HepG2 (cell line): Measurements from ENCODE around the gene RERE. TPM values are rescaled to one million over a fixed set of nuclear protein-coding genes. Genes with fewer than 3 reads are reported as not detected.

Experiments
- ATAC-seq: fragments of 200-7000 bp; cut with Tn5 transposase; 3 replicates; pipeline ENCODE4 v1.9.1; 2020; ENCODE audit warnings: mild to moderate bottlenecking, moderate library complexity
- BruUV-seq: library from RNA; stranded (reverse); fragments of 400-500 nt; replicated peaks from 2 replicates; lab custom pipeline; 2021; lab: Mats Ljungman, UMichigan
- CTCF ChIA-PET: fragments of 300-600 bp; formaldehyde crosslinking; extraction: SDS; loops from one replicate; lab custom pipeline; 2021; ENCODE audit warnings: low total read pairs, inconsistent platforms, low intra/inter-chr PET ratio; lab: Yijun Ruan, JAX
- POLR2A ChIA-PET: fragments of 350-600 bp; sonication (Branson Sonifier 250); formaldehyde crosslinking; loops from one replicate; lab custom pipeline; 2020; ENCODE audit warnings: antibody characterized with exemption, inconsistent platforms; lab: Yijun Ruan, JAX
- DNase-seq: peaks from one replicate; pipeline ENCODE4 v3.0.0-alpha.2; 2015; ENCODE audit warnings: low spot score
- FAIRE-seq: peaks from 3 replicates; lab custom pipeline; 2011; peaks lifted over from hg19 to GRCh38; lab: Jason Lieb, UNC
- H2AFZ ChIP-seq: one replicate; pipeline ENCODE4 v1.6.1; 2011; ENCODE audit warnings: low read length, inconsistent platforms
- H3K27ac ChIP-seq: fragments of 300-600 bp; 3 replicates; pipeline ENCODE4 v1.8.0; 2011; ENCODE audit warnings: mixed run types, mild to moderate bottlenecking, mixed read lengths, low read length, inconsistent platforms; ENCODE audit not compliant: insufficient read depth; ENCODE audit errors: extremely low read length
- H3K27me3 ChIP-seq, 2 experiments: fragments of 200-600 bp in 1 of 2; 2 replicates in 1 of 2; 3 replicates in 1 of 2; pipeline versions ENCODE4 v1.6.0 to v1.8.0; 2011; ENCODE audit warnings: low read length in 2 of 2, mild to moderate bottlenecking in 2 of 2, moderate library complexity in 2 of 2, inconsistent platforms in 1 of 2; ENCODE audit not compliant: insufficient read depth in 2 of 2, control insufficient read depth in 1 of 2
- H3K36me3 ChIP-seq, 2 experiments: fragments of 200-600 bp in 1 of 2; replicated peaks in 1 of 2; 2 replicates in 1 of 2; 3 replicates in 1 of 2; pipeline versions ENCODE4 v1.5.1 to v1.8.0; 2011; ENCODE audit warnings: low read length in 2 of 2, inconsistent platforms in 1 of 2; ENCODE audit not compliant: insufficient read depth in 2 of 2, control insufficient read depth in 1 of 2
- H3K4me1 ChIP-seq: 2 replicates; pipeline ENCODE4 v1.5.1; 2012; ENCODE audit warnings: low read length, inconsistent platforms; ENCODE audit not compliant: insufficient read depth
- H3K4me2 ChIP-seq: 2 replicates; pipeline ENCODE4 v1.6.0; 2011; ENCODE audit warnings: low read depth, low read length, inconsistent platforms
- H3K4me3 ChIP-seq, 3 experiments: fragments of 200-600 bp in 1 of 3; sonication (generic), shearing (Covaris generic) in 1 of 3; replicated peaks in 1 of 3; 2 replicates each; pipeline ENCODE4 v1.5.1; 2011 to 2016; ENCODE audit warnings: low read length in 3 of 3, inconsistent platforms in 2 of 3, low read depth in 2 of 3, mild to moderate bottlenecking in 2 of 3, control low read depth in 1 of 3, mixed read lengths in 1 of 3; ENCODE audit not compliant: insufficient read depth in 1 of 3
- H3K79me2 ChIP-seq: one replicate; pipeline ENCODE4 v1.6.1; 2011; ENCODE audit warnings: low read length, inconsistent platforms; ENCODE audit not compliant: insufficient read depth
- H3K9ac ChIP-seq: 2 replicates; pipeline ENCODE4 v1.6.0; 2011; ENCODE audit warnings: mild to moderate bottlenecking, low read depth, low read length, inconsistent platforms; ENCODE audit not compliant: insufficient read depth
- H3K9me3 ChIP-seq: 2 replicates; pipeline ENCODE4 v1.5.1; 2012; ENCODE audit warnings: mild to moderate bottlenecking, low read length
- H4K20me1 ChIP-seq: 2 replicates; pipeline ENCODE4 v1.6.0; 2011; ENCODE audit warnings: inconsistent platforms, mild to moderate bottlenecking, low read length, moderate library complexity; ENCODE audit not compliant: insufficient read depth
- BHLHE40 ChIP-seq: IDR thresholded peaks from 2 replicates; pipeline ENCODE4 v1.6.1; 2011; ENCODE audit warnings: low read length, improper control_type of control experiment
- WGBS: methylation state at CpG from one replicate; pipeline ENCODE4 v1.1.6; 2017; ENCODE audit warnings: low lambda C conversion rate; 5-methylcytosine and 5-hydroxymethylcytosine counted together
- in situ Hi-C: cut with HindIII; loops from 2 replicates; pipeline ENCODE4 v1.10.0; 2017; ENCODE audit warnings: low pct_unique_long_range_greater_than_20kb; ENCODE audit not compliant: extremely low pct_ligation_motif_present
- intact Hi-C: fragments of 100-400 bp; cut with micrococcal nuclease; formaldehyde crosslinking; loops from one replicate; pipeline ENCODE4 v1.10.0; 2022; ENCODE audit not compliant: unreplicated experiment
- polyA plus RNA-seq, 8 experiments: library from polyadenylated mRNA; depleted of rRNA in 3 of 8; stranded (reverse) in 7 of 8; unstranded in 1 of 8; fragments of >200 nt; fragmentation: Illumina TruSeq in 4 of 8; extraction: Trizol in 4 of 8; gene quantifications; 2 replicates each; pipeline versions ENCODE4 v1.2.1 to v1.2.3, GENCODE V29; 2011 to 2016; ENCODE audit warnings: low read depth in 4 of 8, missing spikeins in 1 of 8, mixed read lengths in 1 of 8; ENCODE audit not compliant: insufficient read depth in 1 of 8
- total RNA-seq, 5 experiments: library from RNA; depleted of rRNA; stranded (reverse); fragments of >200 nt; fragmentation: Illumina TruSeq; extraction: Trizol; gene quantifications; 2 replicates each; pipeline ENCODE4 v1.2.3, GENCODE V29; 2016; ENCODE audit warnings: low read depth in 1 of 5
- TF ChIP-seq, protein P1 (sequence below): sonication (generic); formaldehyde crosslinking; IDR thresholded peaks from one replicate; pipeline ENCODE4 v1.5.1; 2020; ENCODE audit warnings: mild to moderate bottlenecking, missing genetic modification reagents; ENCODE audit errors: not compliant biosample characterization

RERE gene
- total and polyA plus RNA-seq, 2 of the 13 experiments (the other 11 are each of a cell fraction or from before 2014, with no cell fraction given): 18.3 to 21.9 TPM

DNA sequence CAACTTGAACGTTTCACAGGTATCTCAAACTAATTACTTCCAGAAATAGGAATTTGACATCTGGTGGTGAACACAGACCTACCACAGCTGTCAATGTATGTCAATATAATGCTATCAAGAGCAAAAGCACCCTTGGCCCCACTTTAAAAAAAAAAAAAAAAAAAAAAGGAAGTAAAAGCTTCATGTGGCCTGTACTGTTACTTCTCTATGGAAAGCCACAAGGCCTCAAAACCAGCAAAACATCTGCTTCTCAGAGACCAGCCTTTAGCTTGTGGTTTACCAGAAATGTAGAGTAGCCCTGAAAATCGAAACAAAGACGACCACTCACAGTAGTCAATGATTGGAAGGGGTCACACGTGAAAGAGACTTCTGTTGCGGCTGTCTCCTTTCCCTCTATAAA, 389.9 kb downstream of the RERE start (continued):
- TF ChIP-seq, protein P1, sequence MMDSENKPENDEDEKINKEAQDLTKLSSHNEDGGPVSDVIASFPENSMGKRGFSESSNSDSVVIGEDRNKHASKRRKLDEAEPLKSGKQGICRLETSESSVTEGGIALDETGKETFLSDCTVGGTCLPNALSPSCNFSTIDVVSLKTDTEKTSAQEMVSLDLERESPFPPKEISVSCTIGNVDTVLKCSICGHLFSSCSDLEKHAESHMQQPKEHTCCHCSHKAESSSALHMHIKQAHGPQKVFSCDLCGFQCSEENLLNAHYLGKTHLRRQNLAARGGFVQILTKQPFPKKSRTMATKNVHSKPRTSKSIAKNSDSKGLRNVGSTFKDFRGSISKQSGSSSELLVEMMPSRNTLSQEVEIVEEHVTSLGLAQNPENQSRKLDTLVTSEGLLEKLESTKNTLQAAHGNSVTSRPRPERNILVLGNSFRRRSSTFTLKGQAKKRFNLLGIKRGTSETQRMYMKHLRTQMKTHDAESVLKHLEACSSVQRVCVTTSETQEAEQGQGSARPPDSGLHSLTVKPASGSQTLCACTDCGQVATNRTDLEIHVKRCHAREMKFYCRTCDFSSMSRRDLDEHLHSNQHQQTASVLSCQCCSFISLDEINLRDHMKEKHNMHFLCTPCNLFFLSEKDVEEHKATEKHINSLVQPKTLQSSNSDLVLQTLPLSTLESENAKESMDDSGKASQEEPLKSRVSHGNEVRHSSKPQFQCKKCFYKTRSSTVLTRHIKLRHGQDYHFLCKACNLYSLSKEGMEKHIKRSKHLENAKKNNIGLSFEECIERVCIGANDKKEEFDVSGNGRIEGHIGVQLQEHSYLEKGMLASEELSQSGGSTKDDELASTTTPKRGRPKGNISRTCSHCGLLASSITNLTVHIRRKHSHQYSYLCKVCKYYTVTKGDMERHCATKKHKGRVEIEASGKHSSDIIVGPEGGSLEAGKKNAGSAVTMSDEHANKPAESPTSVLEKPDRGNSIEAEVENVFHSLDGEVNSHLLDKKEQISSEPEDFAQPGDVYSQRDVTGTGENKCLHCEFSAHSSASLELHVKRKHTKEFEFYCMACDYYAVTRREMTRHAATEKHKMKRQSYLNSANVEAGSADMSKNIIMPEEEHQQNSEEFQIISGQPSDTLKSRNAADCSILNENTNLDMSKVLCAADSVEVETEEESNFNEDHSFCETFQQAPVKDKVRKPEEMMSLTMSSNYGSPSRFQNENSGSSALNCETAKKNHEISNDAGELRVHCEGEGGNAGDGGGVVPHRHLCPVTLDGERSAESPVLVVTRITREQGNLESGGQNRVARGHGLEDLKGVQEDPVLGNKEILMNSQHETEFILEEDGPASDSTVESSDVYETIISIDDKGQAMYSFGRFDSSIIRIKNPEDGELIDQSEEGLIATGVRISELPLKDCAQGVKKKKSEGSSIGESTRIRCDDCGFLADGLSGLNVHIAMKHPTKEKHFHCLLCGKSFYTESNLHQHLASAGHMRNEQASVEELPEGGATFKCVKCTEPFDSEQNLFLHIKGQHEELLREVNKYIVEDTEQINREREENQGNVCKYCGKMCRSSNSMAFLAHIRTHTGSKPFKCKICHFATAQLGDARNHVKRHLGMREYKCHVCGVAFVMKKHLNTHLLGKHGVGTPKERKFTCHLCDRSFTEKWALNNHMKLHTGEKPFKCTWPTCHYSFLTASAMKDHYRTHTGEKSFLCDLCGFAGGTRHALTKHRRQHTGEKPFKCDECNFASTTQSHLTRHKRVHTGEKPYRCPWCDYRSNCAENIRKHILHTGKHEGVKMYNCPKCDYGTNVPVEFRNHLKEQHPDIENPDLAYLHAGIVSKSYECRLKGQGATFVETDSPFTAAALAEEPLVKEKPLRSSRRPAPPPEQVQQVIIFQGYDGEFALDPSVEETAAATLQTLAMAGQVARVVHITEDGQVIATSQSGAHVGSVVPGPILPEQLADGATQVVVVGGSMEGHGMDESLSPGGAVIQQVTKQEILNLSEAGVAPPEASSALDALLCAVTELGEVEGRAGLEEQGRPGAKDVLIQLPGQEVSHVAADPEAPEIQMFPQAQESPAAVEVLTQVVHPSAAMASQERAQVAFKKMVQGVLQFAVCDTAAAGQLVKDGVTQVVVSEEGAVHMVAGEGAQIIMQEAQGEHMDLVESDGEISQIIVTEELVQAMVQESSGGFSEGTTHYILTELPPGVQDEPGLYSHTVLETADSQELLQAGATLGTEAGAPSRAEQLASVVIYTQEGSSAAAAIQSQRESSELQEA (CRISPR knock-in tag): no peak

DNA sequence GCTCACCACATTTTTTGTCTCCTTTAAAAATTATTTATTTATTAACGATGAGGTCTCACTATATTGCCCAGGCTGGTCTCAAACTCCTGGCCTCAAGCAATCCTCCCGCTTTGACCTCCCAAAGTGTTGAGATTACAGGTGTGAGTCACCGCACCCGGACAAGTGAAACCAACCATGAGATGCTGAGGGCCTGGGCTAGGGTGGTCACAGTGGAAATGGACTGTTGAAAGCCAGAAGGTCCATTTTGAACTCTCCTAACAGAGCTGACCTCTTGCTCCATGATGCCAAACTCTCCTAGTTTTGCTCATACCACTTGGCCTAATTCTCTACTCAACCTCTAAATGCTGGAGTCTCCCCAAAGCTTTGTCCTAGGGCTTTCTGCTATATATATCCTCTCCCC, 390.4 kb downstream of the RERE start:
- Histone ChIP-seq H3K4me1 (peaks cover 26% of the 10 kb centered on the region), H4K20me1 (peaks cover 29% of the 10 kb centered on the region), H2AFZ (no peak overlapping the region), H3K36me3 (peaks cover 12% of the 10 kb centered on the region in 2 experiments; a peak in 4 of 5 replicates), H3K27me3 (no peaks in the 10 kb centered on the region), H3K27ac (no peak overlapping the region), H3K4me3 (no peak overlapping the region), H3K79me2 (peaks cover 22% of the 10 kb centered on the region), H3K9me3 (no peaks in the 10 kb centered on the region), H3K9ac (no peak overlapping the region), H3K4me2 (no peak overlapping the region)
- in situ Hi-C loops: no loop called here
- TF ChIP-seq BHLHE40: no peak
- BruUV-seq: no TSS peak
- no peak for ATAC-seq
- CTCF ChIA-PET: no interaction called here
- WGBS: 97% methylated on average over 4 of the region's 4 CpGs
- FAIRE-seq: no peak
- intact Hi-C loops: no loop called here
- POLR2A ChIA-PET: no interaction called here
- DNase-seq: no peak
